Fibroblast of lung (primary cell): ENCODE data around the gene FAM180A. TPM values are rescaled to one million over a fixed set of nuclear protein-coding genes. Genes with fewer than 3 reads are reported as not detected.

Experiments used
- DNase-seq, 2 donors: peaks; one replicate each; pipeline versions ENCODE4 v3.0.0 to v3.0.0-alpha.2; 2010; ENCODE audit warnings: low read depth in 2 of 2
- H2AFZ ChIP-seq: 2 replicates; pipeline ENCODE4 v1.5.1; 2012; ENCODE audit warnings: low read length, control low read depth, inconsistent platforms
- H3K27ac ChIP-seq: 2 replicates; pipeline ENCODE4 v1.5.1; 2011; ENCODE audit warnings: low read length, control low read depth; ENCODE audit not compliant: insufficient read depth
- H3K27me3 ChIP-seq: 2 replicates; pipeline ENCODE4 v1.5.1; 2011; ENCODE audit warnings: mild to moderate bottlenecking, low read length; ENCODE audit not compliant: control insufficient read depth, insufficient read depth
- H3K36me3 ChIP-seq: 2 replicates; pipeline ENCODE4 v1.5.1; 2011; ENCODE audit warnings: low read length; ENCODE audit not compliant: control insufficient read depth, insufficient read depth
- H3K4me1 ChIP-seq: 2 replicates; pipeline ENCODE4 v1.5.1; 2011; ENCODE audit warnings: low read length; ENCODE audit not compliant: control insufficient read depth, insufficient read depth; ENCODE audit errors: extremely low read depth
- H3K4me2 ChIP-seq: 2 replicates; pipeline ENCODE4 v1.5.1; 2011; ENCODE audit warnings: low read length, control low read depth; ENCODE audit not compliant: insufficient read depth; ENCODE audit errors: extremely low read depth
- H3K4me3 ChIP-seq, 4 experiments: fragments of 200-600 bp in 1 of 4; sonication (generic) in 1 of 4; replicated peaks in 1 of 4; 2 replicates each; pipeline ENCODE4 v1.5.1; 2011 to 2016; ENCODE audit warnings: low read length in 4 of 4, low read depth in 3 of 4, mild to moderate bottlenecking in 3 of 4, control low read depth in 2 of 4, inconsistent platforms in 1 of 4, mixed read lengths in 1 of 4; ENCODE audit not compliant: insufficient read depth in 1 of 4; ENCODE audit errors: control extremely low read depth in 1 of 4
- H3K79me2 ChIP-seq: 2 replicates; pipeline ENCODE4 v1.5.1; 2012; ENCODE audit warnings: mild to moderate bottlenecking, low read length, inconsistent platforms; ENCODE audit not compliant: control insufficient read depth, insufficient read depth
- H3K9ac ChIP-seq: 2 replicates; pipeline ENCODE4 v1.5.1; 2011; ENCODE audit warnings: mild to moderate bottlenecking, low read length, control low read depth; ENCODE audit not compliant: insufficient read depth
- H3K9me3 ChIP-seq: 2 replicates; pipeline ENCODE4 v1.5.1; 2012; ENCODE audit warnings: low read depth, low read length; ENCODE audit not compliant: control insufficient read depth, insufficient read depth
- H4K20me1 ChIP-seq: 2 replicates; pipeline ENCODE4 v1.5.1; 2011; ENCODE audit warnings: low read length; ENCODE audit not compliant: control insufficient read depth, insufficient read depth; ENCODE audit errors: extremely low read depth
- EZH2 ChIP-seq: IDR thresholded peaks from 2 replicates; pipeline ENCODE4 v1.5.1; 2012; ENCODE audit warnings: low read length, control low read depth, mild to moderate bottlenecking; ENCODE audit errors: missing control alignments
- polyA plus RNA-seq, 2 donors: library from polyadenylated mRNA; depleted of rRNA in 1 of 2; stranded (reverse) in 1 of 2; unstranded in 1 of 2; fragments of >200 nt; gene quantifications; 2 replicates each; pipeline ENCODE4 v1.2.1, GENCODE V29; 2011 to 2012; ENCODE audit warnings: missing spikeins in 1 of 2
- total RNA-seq: library from RNA; depleted of rRNA; stranded (reverse); fragments of >200 nt; gene quantifications from 2 replicates; pipeline ENCODE4 v1.2.1, GENCODE V29; 2014
- TF ChIP-seq, protein P1 (sequence below), 2 donors: IDR thresholded peaks in 1 of 2; conservative IDR thresholded peaks in 1 of 2; 1 replicate in 1 of 2; 2 replicates in 1 of 2; pipeline ENCODE4 v1.5.1; 2011 to 2012; ENCODE audit warnings: low read length in 2 of 2, control low read depth in 1 of 2, inconsistent platforms in 1 of 2, low read depth in 1 of 2, mild to moderate bottlenecking in 1 of 2

Gene FAM180A
- total and polyA plus RNA-seq, 2 donors (not counting 1 experiment from before 2014, with no cell fraction given), result 15.6 to 38.5 TPM

DNA sequence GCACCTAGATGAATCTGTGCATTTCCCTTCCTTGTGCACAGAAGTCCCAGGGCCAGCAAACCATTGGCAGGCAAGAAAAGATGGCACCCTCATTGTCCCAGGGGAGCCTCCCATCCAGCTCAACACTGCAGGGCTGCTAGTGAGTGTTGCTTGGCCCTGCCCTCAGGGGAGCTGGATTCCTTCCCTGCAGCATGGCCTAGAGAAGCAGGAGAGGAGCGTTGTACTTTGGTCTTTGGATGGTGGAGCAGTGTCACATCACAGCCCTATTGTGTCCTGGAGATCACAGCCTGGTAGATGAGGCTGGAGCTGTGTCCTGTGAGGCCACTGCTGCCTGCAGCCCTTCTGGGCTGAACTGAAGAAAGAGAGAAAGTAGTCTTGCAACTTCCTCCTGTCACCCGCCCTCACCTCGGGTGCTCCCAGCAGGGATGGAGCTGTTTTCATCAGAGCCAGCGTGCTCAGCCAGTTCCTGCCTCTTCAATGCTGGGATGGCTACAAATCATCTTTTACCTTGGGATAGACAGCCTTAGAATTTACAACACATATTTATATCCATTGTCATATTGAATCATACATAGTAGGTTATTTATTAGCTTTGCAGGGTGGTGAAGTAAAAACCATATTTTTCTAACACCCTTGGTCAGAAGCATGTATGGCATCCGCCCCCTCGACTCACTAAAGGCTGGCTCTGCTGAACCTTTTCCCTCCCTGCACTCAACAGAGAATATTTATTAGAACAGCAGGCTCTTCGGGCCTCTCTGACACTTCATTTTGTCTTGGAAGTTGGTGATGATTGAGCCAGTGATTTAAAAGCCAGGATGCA is 43.1 kb upstream of the FAM180A start:
- H3K27me3 ChIP-seq, result no peaks in the 10 kb centered on the region
- H2AFZ ChIP-seq, result no peak overlapping the region
- no peak overlapping the region for H3K4me3 ChIP-seq
- H3K36me3 ChIP-seq, result no peaks in the 10 kb centered on the region
- TF ChIP-seq, protein P1, sequence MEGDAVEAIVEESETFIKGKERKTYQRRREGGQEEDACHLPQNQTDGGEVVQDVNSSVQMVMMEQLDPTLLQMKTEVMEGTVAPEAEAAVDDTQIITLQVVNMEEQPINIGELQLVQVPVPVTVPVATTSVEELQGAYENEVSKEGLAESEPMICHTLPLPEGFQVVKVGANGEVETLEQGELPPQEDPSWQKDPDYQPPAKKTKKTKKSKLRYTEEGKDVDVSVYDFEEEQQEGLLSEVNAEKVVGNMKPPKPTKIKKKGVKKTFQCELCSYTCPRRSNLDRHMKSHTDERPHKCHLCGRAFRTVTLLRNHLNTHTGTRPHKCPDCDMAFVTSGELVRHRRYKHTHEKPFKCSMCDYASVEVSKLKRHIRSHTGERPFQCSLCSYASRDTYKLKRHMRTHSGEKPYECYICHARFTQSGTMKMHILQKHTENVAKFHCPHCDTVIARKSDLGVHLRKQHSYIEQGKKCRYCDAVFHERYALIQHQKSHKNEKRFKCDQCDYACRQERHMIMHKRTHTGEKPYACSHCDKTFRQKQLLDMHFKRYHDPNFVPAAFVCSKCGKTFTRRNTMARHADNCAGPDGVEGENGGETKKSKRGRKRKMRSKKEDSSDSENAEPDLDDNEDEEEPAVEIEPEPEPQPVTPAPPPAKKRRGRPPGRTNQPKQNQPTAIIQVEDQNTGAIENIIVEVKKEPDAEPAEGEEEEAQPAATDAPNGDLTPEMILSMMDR (conservative IDR thresholded peaks at IDR 0.05 in 1 of 2, IDR thresholded peaks at IDR 0.05 in 1 of 2; ENCODE audit: low read depth in 1 of 2, low read length in 2 of 2), result no peak
- TF ChIP-seq EZH2, result no peak
- H3K9ac ChIP-seq, result no peak overlapping the region
- no peak for DNase-seq
- H3K79me2 ChIP-seq, result no peaks in the 10 kb centered on the region
- no peaks in the 10 kb centered on the region for H3K4me1 ChIP-seq
- H3K9me3 ChIP-seq, result no peaks in the 10 kb centered on the region
- no peak overlapping the region for H3K27ac ChIP-seq
- H3K4me2 ChIP-seq, result no peak overlapping the region
- no peaks in the 10 kb centered on the region for H4K20me1 ChIP-seq

DNA sequence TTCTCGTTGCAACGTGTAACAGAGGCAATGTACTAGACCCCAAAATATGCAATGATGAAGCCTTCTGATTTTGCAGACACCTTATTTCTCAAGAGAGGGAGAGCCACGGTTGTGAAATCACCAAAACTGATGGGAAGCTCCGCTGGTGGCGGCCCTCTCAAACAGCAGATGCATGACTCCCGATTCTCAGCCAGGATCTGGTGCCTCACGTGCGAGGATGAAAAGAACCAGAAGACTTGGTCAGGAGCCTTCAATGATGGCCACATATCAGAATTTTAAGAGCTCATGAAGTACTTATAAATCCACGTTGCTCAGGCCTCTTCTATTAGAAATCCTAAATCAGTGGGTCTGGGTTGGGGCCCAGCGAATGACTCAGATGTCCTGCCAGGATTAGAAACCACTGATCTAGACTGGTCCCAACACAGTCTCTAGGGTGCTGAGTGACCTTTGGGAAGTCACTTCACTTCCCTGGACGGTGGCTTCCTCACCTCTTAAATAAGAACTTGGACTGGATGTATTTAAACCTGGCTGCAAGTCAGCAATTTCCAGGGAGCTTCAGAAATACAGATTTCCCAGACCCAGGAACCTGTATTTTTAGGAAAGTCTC is 41.9 kb upstream of the FAM180A start:
- Histone ChIP-seq H3K4me3 (no peak overlapping the region), H3K4me2 (no peak overlapping the region), H2AFZ (no peak overlapping the region), H3K4me1 (no peaks in the 10 kb centered on the region), H3K9ac (no peak overlapping the region), H3K27me3 (no peaks in the 10 kb centered on the region), H3K9me3 (no peaks in the 10 kb centered on the region), H3K27ac (no peak overlapping the region), H3K36me3 (no peaks in the 10 kb centered on the region), H4K20me1 (no peaks in the 10 kb centered on the region), H3K79me2 (no peaks in the 10 kb centered on the region)
- no peak for DNase-seq
- TF ChIP-seq EZH2, result no peak
- TF ChIP-seq, protein P1 (conservative IDR thresholded peaks at IDR 0.05 in 1 of 2, IDR thresholded peaks at IDR 0.05 in 1 of 2; ENCODE audit: low read depth in 1 of 2, low read length in 2 of 2), result no peak

DNA sequence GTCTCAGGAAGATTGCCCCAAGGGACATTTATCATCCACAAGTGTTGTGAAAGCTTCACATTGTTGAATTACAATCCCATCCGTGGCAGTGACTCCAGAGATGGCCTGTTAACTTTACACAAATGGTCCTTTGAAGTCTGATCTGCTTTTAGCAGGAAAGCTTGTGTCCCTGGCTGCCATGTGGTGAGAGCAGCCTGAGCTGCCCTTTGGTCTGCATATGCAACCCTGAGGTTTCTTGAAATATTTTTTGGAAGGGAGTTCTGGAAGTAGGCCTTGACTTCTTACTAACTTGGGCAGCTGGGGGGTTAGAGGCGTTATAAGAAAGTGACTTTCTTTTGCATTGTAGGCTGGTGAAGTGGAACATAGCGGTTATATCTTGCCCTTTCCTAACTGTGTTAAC is 41.3 kb upstream of the FAM180A start:
- Histone ChIP-seq H3K9ac (no peak overlapping the region), H3K27me3 (no peaks in the 10 kb centered on the region), H4K20me1 (no peaks in the 10 kb centered on the region), H3K27ac (no peak overlapping the region), H3K9me3 (no peaks in the 10 kb centered on the region), H3K36me3 (no peaks in the 10 kb centered on the region), H2AFZ (no peak overlapping the region), H3K79me2 (no peaks in the 10 kb centered on the region), H3K4me2 (no peak overlapping the region), H3K4me1 (no peaks in the 10 kb centered on the region), H3K4me3 (no peak overlapping the region)
- no peak for TF ChIP-seq EZH2
- TF ChIP-seq, protein P1 (conservative IDR thresholded peaks at IDR 0.05 in 1 of 2, IDR thresholded peaks at IDR 0.05 in 1 of 2; ENCODE audit: low read depth in 1 of 2, low read length in 2 of 2), result no peak
- DNase-seq, result no peak
